Measurements from ENCODE around the gene IYD.
"Not testable (repeated sequence)": the region's sequence is repeated elsewhere in the genome, so short reads cannot be mapped to it uniquely, and the experiment has no call there.

Gene IYD

GRCh38 chr6:150373260-150373701, 4.5 kb downstream of the IYD start:
- H4K20me1 ChIP-seq (ENCODE audit: insufficient read depth, low read length): no peaks in the 10 kb centered on the region
- H3K4me3 ChIP-seq (ENCODE audit: low read length): no peak overlapping the region
- TF ChIP-seq CTCF (IDR thresholded peaks at IDR 0.05; ENCODE audit: low read depth, low read length): no peak
- H3K9ac ChIP-seq (ENCODE audit: low read length): no peak overlapping the region
- no peak overlapping the region for H3K4me2 ChIP-seq (ENCODE audit: low read length)
- H3K27me3 ChIP-seq (ENCODE audit: low read depth, low read length): peaks cover 36% of the 10 kb centered on the region
- no peaks in the 10 kb centered on the region for H3K79me2 ChIP-seq (ENCODE audit: low read length)
- peaks cover 16% of the 10 kb centered on the region for H3K4me1 ChIP-seq (ENCODE audit: low read length)
- H3K9me3 ChIP-seq (ENCODE audit: insufficient read depth, low read length): no peaks in the 10 kb centered on the region
- no peak overlapping the region for H2AFZ ChIP-seq (ENCODE audit: low read depth, low read length)
- no peak overlapping the region for H3K27ac ChIP-seq (ENCODE audit: low read length)
- no peaks in the 10 kb centered on the region for H3K36me3 ChIP-seq (replicated peaks; ENCODE audit: low read depth, low read length)

- not testable (repeated sequence) for H3K79me2 ChIP-seq (ENCODE audit: low read length); H2AFZ ChIP-seq (ENCODE audit: low read depth, low read length); H3K4me2 ChIP-seq (ENCODE audit: low read length); H3K27ac ChIP-seq (ENCODE audit: low read length); H3K36me3 ChIP-seq (replicated peaks; ENCODE audit: low read depth, low read length); H3K9ac ChIP-seq (ENCODE audit: low read length); H3K9me3 ChIP-seq (ENCODE audit: insufficient read depth, low read length); H3K4me3 ChIP-seq (ENCODE audit: low read length); H4K20me1 ChIP-seq (ENCODE audit: insufficient read depth, low read length)
- Histone ChIP-seq H3K4me1 (ENCODE audit: low read length) (peaks cover 16% of the 10 kb centered on the region), H3K27me3 (ENCODE audit: low read depth, low read length) (peaks cover 41% of the 10 kb centered on the region)
These were observed 5.5 kb downstream of the IYD start for GRCh38 chr6:150374346-150374745.

DNA sequence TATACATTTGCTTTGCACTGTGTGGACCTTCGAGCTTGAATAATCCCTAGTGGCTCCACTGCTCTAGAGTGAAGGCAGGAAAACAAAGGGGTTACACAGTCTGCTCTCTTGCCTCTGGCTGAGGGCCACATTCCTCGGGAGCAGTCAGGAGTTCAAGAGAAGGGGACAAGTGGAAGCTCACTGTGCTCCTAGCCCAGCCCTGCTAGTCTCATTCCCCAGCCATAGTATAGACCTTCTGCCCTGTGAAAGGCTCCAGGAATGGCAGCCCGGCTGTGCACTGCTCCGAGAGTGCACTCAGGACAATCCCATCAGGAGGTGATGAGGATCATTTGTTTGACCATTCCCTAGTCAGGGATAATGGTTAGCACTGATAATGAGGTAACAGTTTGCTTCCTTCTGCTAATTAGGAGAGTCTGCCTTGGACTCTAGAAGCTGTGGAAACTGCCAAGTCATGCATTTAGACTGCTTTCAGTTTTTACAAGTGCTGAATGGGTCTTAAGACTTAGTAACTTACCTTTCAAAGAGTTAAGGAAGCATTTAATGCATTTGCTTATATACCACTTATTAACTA, 8.5 kb downstream of the IYD start:
- no peaks in the 10 kb centered on the region for H4K20me1 ChIP-seq (ENCODE audit: insufficient read depth, low read length)
- H3K4me2 ChIP-seq (ENCODE audit: low read length): no peak overlapping the region
- no peak overlapping the region for H3K27ac ChIP-seq (ENCODE audit: low read length)
- H3K9ac ChIP-seq (ENCODE audit: low read length): no peak overlapping the region
- H3K4me1 ChIP-seq (ENCODE audit: low read length): peaks cover 16% of the 10 kb centered on the region
- TF ChIP-seq EZH2phosphoT487 (IDR thresholded peaks at IDR 0.05; ENCODE audit: low read depth) (no peak), CTCF (IDR thresholded peaks at IDR 0.05; ENCODE audit: low read depth, low read length) (no peak)
- no peak overlapping the region for H3K4me3 ChIP-seq (ENCODE audit: low read length)
- H2AFZ ChIP-seq (ENCODE audit: low read depth, low read length): no peak overlapping the region
- peaks cover 43% of the 10 kb centered on the region for H3K27me3 ChIP-seq (ENCODE audit: low read depth, low read length)
- no peaks in the 10 kb centered on the region for H3K36me3 ChIP-seq (replicated peaks; ENCODE audit: low read depth, low read length)
- H3K79me2 ChIP-seq (ENCODE audit: low read length): no peaks in the 10 kb centered on the region
- no peaks in the 10 kb centered on the region for H3K9me3 ChIP-seq (ENCODE audit: insufficient read depth, low read length)

GRCh38 chr6:150380256-150380655, 11.4 kb downstream of the IYD start:
- no peaks in the 10 kb centered on the region for H3K4me1 ChIP-seq (ENCODE audit: low read length)
- no peaks in the 10 kb centered on the region for H3K36me3 ChIP-seq (replicated peaks; ENCODE audit: low read depth, low read length)
- H3K27me3 ChIP-seq (ENCODE audit: low read depth, low read length): peaks cover 35% of the 10 kb centered on the region
- no peaks in the 10 kb centered on the region for H3K79me2 ChIP-seq (ENCODE audit: low read length)
- no peak overlapping the region for H2AFZ ChIP-seq (ENCODE audit: low read depth, low read length)
- no peak overlapping the region for H3K27ac ChIP-seq (ENCODE audit: low read length)
- TF ChIP-seq EZH2phosphoT487 (IDR thresholded peaks at IDR 0.05; ENCODE audit: low read depth) (no peak), CTCF (IDR thresholded peaks at IDR 0.05; ENCODE audit: low read depth, low read length) (no peak)
- H3K9ac ChIP-seq (ENCODE audit: low read length): no peak overlapping the region
- no peaks in the 10 kb centered on the region for H3K9me3 ChIP-seq (ENCODE audit: insufficient read depth, low read length)
- H4K20me1 ChIP-seq (ENCODE audit: insufficient read depth, low read length): no peaks in the 10 kb centered on the region
- no peak overlapping the region for H3K4me3 ChIP-seq (ENCODE audit: low read length)
- H3K4me2 ChIP-seq (ENCODE audit: low read length): no peak overlapping the region

- no peaks in the 10 kb centered on the region for H4K20me1 ChIP-seq (ENCODE audit: insufficient read depth, low read length)
- H3K27me3 ChIP-seq (ENCODE audit: low read depth, low read length): peaks cover 16% of the 10 kb centered on the region
- H3K9ac ChIP-seq (ENCODE audit: low read length): no peak overlapping the region
- TF ChIP-seq CTCF (IDR thresholded peaks at IDR 0.05; ENCODE audit: low read depth, low read length) (no peak), EZH2phosphoT487 (IDR thresholded peaks at IDR 0.05; ENCODE audit: low read depth) (no peak)
- no peaks in the 10 kb centered on the region for H3K4me1 ChIP-seq (ENCODE audit: low read length)
- H3K4me2 ChIP-seq (ENCODE audit: low read length): no peak overlapping the region
- no peak overlapping the region for H2AFZ ChIP-seq (ENCODE audit: low read depth, low read length)
- no peak overlapping the region for H3K4me3 ChIP-seq (ENCODE audit: low read length)
- no peaks in the 10 kb centered on the region for H3K9me3 ChIP-seq (ENCODE audit: insufficient read depth, low read length)
- no peaks in the 10 kb centered on the region for H3K36me3 ChIP-seq (replicated peaks; ENCODE audit: low read depth, low read length)
- H3K79me2 ChIP-seq (ENCODE audit: low read length): no peaks in the 10 kb centered on the region
- H3K27ac ChIP-seq (ENCODE audit: low read length): no peak overlapping the region
These were observed 13.4 kb downstream of the IYD start for GRCh38 chr6:150382171-150382570.

Data from OCI-LY3 (cell line).